Glutamatergic neuron (in vitro differentiated cells): ENCODE measurements around the gene EXOC3L1. TPM values are rescaled to one million over a fixed set of nuclear protein-coding genes. Genes with fewer than 3 reads are reported as not detected.

ENCODE experiments used
- DNase-seq: peaks from one replicate; pipeline ENCODE4 v3.0.0; 2022
- H3K27ac Mint-ChIP-seq: one replicate; pipeline ENCODE4 v1.8.0; 2020; ENCODE audit warnings: mild to moderate bottlenecking, mixed read lengths, inconsistent platforms; ENCODE audit not compliant: unreplicated experiment
- H3K27me3 Mint-ChIP-seq: one replicate; pipeline ENCODE4 v1.8.0; 2020; ENCODE audit warnings: mild to moderate bottlenecking, moderate library complexity, mixed read lengths, inconsistent platforms; ENCODE audit not compliant: unreplicated experiment
- H3K36me3 Mint-ChIP-seq: one replicate; pipeline ENCODE4 v1.8.0; 2020; ENCODE audit warnings: mild to moderate bottlenecking, mixed read lengths, inconsistent platforms; ENCODE audit not compliant: unreplicated experiment
- H3K4me1 Mint-ChIP-seq: one replicate; pipeline ENCODE4 v1.8.0; 2020; ENCODE audit warnings: mild to moderate bottlenecking, low read depth, mixed read lengths, inconsistent platforms; ENCODE audit not compliant: unreplicated experiment
- H3K4me3 Mint-ChIP-seq: one replicate; pipeline ENCODE4 v1.8.0; 2020; ENCODE audit warnings: mild to moderate bottlenecking, mixed read lengths, inconsistent platforms; ENCODE audit not compliant: unreplicated experiment
- H3K9me3 Mint-ChIP-seq: one replicate; pipeline ENCODE4 v1.8.0; 2020; ENCODE audit warnings: mild to moderate bottlenecking, moderate library complexity, mixed read lengths, inconsistent platforms; ENCODE audit not compliant: unreplicated experiment
- total RNA-seq: library from RNA; stranded (reverse); fragmentation: NEBNext Ultra II Directional; extraction: Animal tissue kit (Norgen Biotek cat#: 25700); gene quantifications from one replicate; pipeline ENCODE4 v1.2.1, GENCODE V29; 2021; ENCODE audit not compliant: unreplicated experiment
- TF ChIP-seq, protein P1 (sequence below): fragments of 200-600 bp; sonication (generic); IDR thresholded peaks from one replicate; pipeline ENCODE4 v1.5.0; 2021; ENCODE audit not compliant: partially characterized antibody, unreplicated experiment

EXOC3L1 gene
- total RNA-seq, 1 donor from 2014 or later: 3.6 TPM

DNA sequence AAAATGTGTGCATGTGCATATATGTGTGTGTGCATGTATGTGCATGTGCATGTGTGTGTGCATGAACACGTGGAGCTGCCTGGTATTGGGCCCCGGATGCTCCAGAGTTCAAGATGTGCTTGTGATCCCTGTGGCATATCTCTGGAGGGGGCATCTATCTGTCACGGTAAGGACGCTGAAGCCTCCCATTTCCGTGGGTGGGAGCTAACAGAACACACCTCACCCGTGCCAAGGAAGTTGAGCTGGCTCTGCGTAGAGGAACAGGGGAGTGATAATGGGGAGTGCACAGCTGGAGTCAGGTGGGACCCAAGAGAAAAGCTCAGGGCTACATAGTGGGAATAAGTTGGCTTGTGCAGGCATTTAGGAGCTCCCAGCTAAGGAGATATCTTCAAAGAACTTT is 21.7 kb upstream of the EXOC3L1 start:
- peaks cover 9% of the 10 kb centered on the region for H3K27me3 Mint-ChIP-seq
- no peak overlapping the region for H3K27ac Mint-ChIP-seq
- peaks cover 6% of the 10 kb centered on the region for H3K9me3 Mint-ChIP-seq
- DNase-seq: no peak
- no peak overlapping the region for H3K4me3 Mint-ChIP-seq
- no peaks in the 10 kb centered on the region for H3K36me3 Mint-ChIP-seq
- TF ChIP-seq, protein P1, sequence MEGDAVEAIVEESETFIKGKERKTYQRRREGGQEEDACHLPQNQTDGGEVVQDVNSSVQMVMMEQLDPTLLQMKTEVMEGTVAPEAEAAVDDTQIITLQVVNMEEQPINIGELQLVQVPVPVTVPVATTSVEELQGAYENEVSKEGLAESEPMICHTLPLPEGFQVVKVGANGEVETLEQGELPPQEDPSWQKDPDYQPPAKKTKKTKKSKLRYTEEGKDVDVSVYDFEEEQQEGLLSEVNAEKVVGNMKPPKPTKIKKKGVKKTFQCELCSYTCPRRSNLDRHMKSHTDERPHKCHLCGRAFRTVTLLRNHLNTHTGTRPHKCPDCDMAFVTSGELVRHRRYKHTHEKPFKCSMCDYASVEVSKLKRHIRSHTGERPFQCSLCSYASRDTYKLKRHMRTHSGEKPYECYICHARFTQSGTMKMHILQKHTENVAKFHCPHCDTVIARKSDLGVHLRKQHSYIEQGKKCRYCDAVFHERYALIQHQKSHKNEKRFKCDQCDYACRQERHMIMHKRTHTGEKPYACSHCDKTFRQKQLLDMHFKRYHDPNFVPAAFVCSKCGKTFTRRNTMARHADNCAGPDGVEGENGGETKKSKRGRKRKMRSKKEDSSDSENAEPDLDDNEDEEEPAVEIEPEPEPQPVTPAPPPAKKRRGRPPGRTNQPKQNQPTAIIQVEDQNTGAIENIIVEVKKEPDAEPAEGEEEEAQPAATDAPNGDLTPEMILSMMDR: no peak
- H3K4me1 Mint-ChIP-seq: no peaks in the 10 kb centered on the region

DNA sequence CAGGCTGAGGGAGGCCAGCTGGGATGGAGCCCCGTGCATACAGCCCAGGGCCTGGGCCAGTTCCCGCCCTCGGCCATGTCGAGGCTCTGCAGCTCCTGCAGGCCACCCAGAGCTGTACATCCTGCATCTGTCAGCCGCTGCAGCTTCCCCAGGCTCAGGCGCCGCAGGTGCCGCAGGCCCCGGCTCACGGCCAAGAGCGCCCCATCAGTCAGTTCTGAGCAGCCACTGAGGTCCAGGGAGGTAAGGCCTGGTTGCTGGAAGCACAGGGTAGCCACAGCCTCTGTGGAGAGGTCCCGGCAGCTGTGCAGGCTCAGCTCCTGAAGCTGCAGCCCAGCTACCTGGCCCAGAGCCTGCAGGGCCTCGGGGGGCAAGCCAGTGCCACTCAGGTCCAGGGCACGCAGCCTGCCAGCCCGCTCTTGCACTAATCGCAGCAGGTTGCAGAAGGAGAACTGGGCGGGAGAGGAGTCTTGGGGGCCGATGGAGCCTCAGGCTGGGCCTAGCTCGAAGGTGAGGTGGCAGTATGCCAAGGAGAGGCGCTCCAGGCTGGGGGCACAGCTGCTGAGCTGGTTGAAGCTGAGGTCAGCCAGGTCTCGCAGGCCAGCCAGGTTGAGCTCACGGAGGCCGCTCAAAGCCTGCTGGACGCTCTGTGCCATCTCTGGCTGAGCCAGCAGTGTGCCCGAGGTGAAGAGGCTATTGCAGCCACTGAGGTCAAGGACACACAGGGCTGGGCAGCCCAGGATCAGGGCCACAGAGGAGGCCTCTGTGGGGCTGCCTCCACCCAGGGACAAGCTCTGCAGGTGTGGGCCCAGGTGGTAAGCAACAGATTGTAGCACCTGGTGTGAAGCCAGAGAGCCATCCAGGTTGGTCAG is 20.4 kb upstream of the EXOC3L1 start:
- H3K4me1 Mint-ChIP-seq: no peaks in the 10 kb centered on the region
- H3K9me3 Mint-ChIP-seq: peaks cover 2% of the 10 kb centered on the region

DNA sequence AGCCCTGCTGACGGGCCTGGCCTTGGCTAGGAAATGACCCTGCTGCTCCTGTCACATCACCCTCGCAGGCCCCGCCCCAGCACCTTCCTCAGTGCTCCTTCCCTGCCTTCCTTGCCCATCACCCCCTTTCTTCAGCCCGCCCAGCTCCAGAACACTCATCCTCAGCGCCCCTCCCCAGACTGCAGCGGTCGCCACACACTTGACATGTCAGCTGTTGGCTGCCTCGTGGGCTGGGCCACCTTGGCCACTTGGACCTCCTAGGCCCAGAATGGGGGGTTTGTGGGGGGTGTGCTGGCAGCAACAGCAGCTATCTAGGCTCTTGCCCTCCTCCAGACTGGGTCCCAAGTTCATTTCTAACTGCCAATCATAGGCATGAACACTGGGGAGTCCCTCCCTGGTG is 19.6 kb upstream of the EXOC3L1 start:
- H3K4me1 Mint-ChIP-seq: no peaks in the 10 kb centered on the region
- TF ChIP-seq, protein P1: no peak
- no peak for DNase-seq
- peaks cover 6% of the 10 kb centered on the region for H3K27me3 Mint-ChIP-seq
- no peaks in the 10 kb centered on the region for H3K36me3 Mint-ChIP-seq
- H3K9me3 Mint-ChIP-seq: peaks cover 2% of the 10 kb centered on the region
- H3K4me3 Mint-ChIP-seq: no peak overlapping the region
- H3K27ac Mint-ChIP-seq: no peak overlapping the region

More for the DNA sequence above, 20.4 kb upstream of the EXOC3L1 start:
- Mint-ChIP-seq H3K27me3 (peaks cover 6% of the 10 kb centered on the region), H3K36me3 (no peaks in the 10 kb centered on the region), H3K4me3 (no peak overlapping the region), H3K27ac (no peak overlapping the region)
- DNase-seq: no peak
- TF ChIP-seq, protein P1: no peak

DNA sequence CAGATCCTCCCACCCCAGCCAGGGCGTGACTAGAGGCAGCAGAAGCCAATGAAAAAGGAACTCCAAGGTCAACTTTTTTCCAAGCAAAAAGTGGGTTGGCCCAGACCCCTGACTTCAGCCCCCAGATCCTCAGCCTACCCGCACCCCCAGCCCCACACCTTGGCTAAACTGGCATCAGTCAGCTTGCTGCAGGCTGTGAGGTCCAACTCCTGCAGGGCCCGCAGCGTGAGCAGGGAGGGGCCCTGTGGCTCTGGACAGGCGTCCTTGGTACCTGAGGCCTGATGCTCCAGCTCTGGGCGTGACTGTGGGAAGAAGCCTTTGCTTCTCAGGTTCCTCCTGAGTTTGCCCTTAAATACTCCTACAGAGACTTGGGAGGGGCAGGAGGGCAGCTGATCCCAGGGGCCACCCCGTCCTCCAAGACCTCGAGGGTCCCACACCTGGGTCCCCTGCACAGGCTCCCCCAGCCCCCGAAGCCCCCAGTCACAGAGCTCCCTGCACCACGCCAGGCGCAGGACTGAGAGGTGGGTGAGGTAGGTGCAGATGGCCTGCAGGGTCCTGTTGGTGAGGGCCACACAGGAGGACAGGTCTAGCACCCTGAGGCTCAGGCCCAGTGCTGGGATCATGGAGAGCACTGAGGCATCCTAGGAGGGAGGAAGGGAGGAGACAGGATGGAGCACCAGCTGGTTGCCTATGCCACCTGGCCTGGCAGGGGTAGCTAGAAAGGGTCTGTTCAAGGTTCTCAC is 18.4 kb upstream of the EXOC3L1 start:
- Mint-ChIP-seq H3K27ac (no peak overlapping the region), H3K9me3 (peaks cover 2% of the 10 kb centered on the region), H3K4me1 (no peaks in the 10 kb centered on the region), H3K4me3 (no peak overlapping the region), H3K36me3 (no peaks in the 10 kb centered on the region), H3K27me3 (peaks cover 6% of the 10 kb centered on the region)
- TF ChIP-seq, protein P1: no peak
- DNase-seq: no peak
